ENCODE results near the gene MMD. TPM values are rescaled to one million over a fixed set of nuclear protein-coding genes. Genes with fewer than 3 reads are reported as not detected.
"Not testable (repeated sequence)": the region's sequence is repeated elsewhere in the genome, so short reads cannot be mapped to it uniquely, and the experiment has no call there.

The MMD gene
- total RNA-seq, 2 experiments from 2014 or later: 29.6 to 30.8 TPM

GRCh38 chr17:55423535-55423934 lies 1.9 kb upstream of the MMD start:
- Mint-ChIP-seq H3K9me3 (no peaks in the 10 kb centered on the region), H3K4me3 (no peak overlapping the region)
- CTCF ChIA-PET: no interaction called here

GRCh38 chr17:55422828-55423164 lies 1.2 kb upstream of the MMD start:
- H3K4me3 Mint-ChIP-seq, POLR2A ChIA-PET, H3K27ac Mint-ChIP-seq, H3K9me3 Mint-ChIP-seq, CTCF ChIA-PET, DNase-seq: not testable (repeated sequence)
- Mint-ChIP-seq H3K4me1 (peaks cover 30% of the 10 kb centered on the region), H3K36me3 (ENCODE audit: low read depth) (peaks cover 25% of the 10 kb centered on the region), H3K27me3 (peaks cover 36% of the 10 kb centered on the region)

More at GRCh38 chr17:55423535-55423934, 1.9 kb upstream of the MMD start:
- no peak for DNase-seq
- no peak overlapping the region for H3K27ac Mint-ChIP-seq
- H3K27me3 Mint-ChIP-seq: peaks cover 41% of the 10 kb centered on the region
- peaks cover 21% of the 10 kb centered on the region for H3K36me3 Mint-ChIP-seq (ENCODE audit: low read depth)
- peaks cover 25% of the 10 kb centered on the region for H3K4me1 Mint-ChIP-seq
- POLR2A ChIA-PET: no interaction called here

- Mint-ChIP-seq H3K9me3 (no peaks in the 10 kb centered on the region), H3K27me3 (peaks cover 26% of the 10 kb centered on the region), H3K4me1 (peaks cover 45% of the 10 kb centered on the region), H3K4me3 (peak overlapping the region; percentile 90), H3K27ac (peak overlapping the region; percentile 98), H3K36me3 (ENCODE audit: low read depth) (peaks cover 36% of the 10 kb centered on the region)
- CTCF ChIA-PET: interaction anchor here (1.0 kb wide), 1 partner anchor 94 kb away, joined by 4 read pairs; no protein-coding TSS in a partner anchor
- peak; percentile 55 for DNase-seq
- POLR2A ChIA-PET: interaction anchor here (0.8 to 2.5 kb wide), 12 partner anchors 11 to 1557 kb away, joined by 3 to 15 read pairs (median 6); partner anchors contain the start of genes COX11, SCPEP1 and STXBP4
Observed at GRCh38 chr17:55420776-55421178, 858 bp downstream of the MMD start.

GRCh38 chr17:55420067-55420775 lies 1.4 kb downstream of the MMD start:
- ChIA-PET POLR2A (interaction anchor here (0.7 to 2.5 kb wide), 10 partner anchors 11 to 452 kb away, joined by 3 to 15 read pairs (median 6); partner anchors contain the start of genes COX11 and STXBP4), CTCF (interaction anchor here (1.0 to 1.5 kb wide), 2 partner anchors 19 to 94 kb away, joined by 3 to 4 read pairs; no protein-coding TSS in a partner anchor)
- H3K4me1 Mint-ChIP-seq: peaks cover 47% of the 10 kb centered on the region
- peaks cover 36% of the 10 kb centered on the region for H3K36me3 Mint-ChIP-seq (ENCODE audit: low read depth)
- H3K27me3 Mint-ChIP-seq: peaks cover 22% of the 10 kb centered on the region
- peak; percentile 62 for DNase-seq
- peak overlapping the region; percentile 90 for H3K4me3 Mint-ChIP-seq
- peak overlapping the region; percentile 98 for H3K27ac Mint-ChIP-seq
- no peaks in the 10 kb centered on the region for H3K9me3 Mint-ChIP-seq

- ChIA-PET POLR2A (interaction anchor here (1.2 kb wide), 1 partner anchor 18 kb away, joined by 4 read pairs; no protein-coding TSS in a partner anchor), CTCF (interaction anchor here (1.0 to 1.5 kb wide), 3 partner anchors 18 to 96 kb away, joined by 3 to 4 read pairs (median 3); no protein-coding TSS in a partner anchor)
- H3K27me3 Mint-ChIP-seq: peaks cover 8% of the 10 kb centered on the region
- no peak for DNase-seq
- peaks cover 48% of the 10 kb centered on the region for H3K36me3 Mint-ChIP-seq (ENCODE audit: low read depth)
- no peak overlapping the region for H3K4me3 Mint-ChIP-seq
- H3K9me3 Mint-ChIP-seq: no peaks in the 10 kb centered on the region
- peaks cover 57% of the 10 kb centered on the region for H3K4me1 Mint-ChIP-seq
- peak overlapping the region; percentile 5 for H3K27ac Mint-ChIP-seq
Observed at GRCh38 chr17:55418369-55419268, 3.0 kb downstream of the MMD start.

GRCh38 chr17:55417411-55418268 lies 4.0 kb downstream of the MMD start:
- Mint-ChIP-seq H3K36me3 (ENCODE audit: low read depth) (peaks cover 58% of the 10 kb centered on the region), H3K4me1 (peaks cover 57% of the 10 kb centered on the region), H3K9me3 (no peaks in the 10 kb centered on the region), H3K27ac (no peak overlapping the region), H3K27me3 (peaks cover 3% of the 10 kb centered on the region), H3K4me3 (no peak overlapping the region)
- CTCF ChIA-PET: no interaction called here
- POLR2A ChIA-PET: no interaction called here
- DNase-seq: no peak

GRCh38 chr17:55416470-55417052 lies 5.1 kb downstream of the MMD start:
- Mint-ChIP-seq H3K27me3 (no peaks in the 10 kb centered on the region), H3K4me1 (peaks cover 53% of the 10 kb centered on the region), H3K27ac (no peak overlapping the region), H3K9me3 (no peaks in the 10 kb centered on the region), H3K36me3 (ENCODE audit: low read depth) (peaks cover 67% of the 10 kb centered on the region), H3K4me3 (no peak overlapping the region)
- ChIA-PET POLR2A (no interaction called here), CTCF (interaction anchor here (1.1 to 1.3 kb wide), 2 partner anchors 10 to 98 kb away, joined by 3 to 5 read pairs; no protein-coding TSS in a partner anchor)
- DNase-seq: no peak

- Mint-ChIP-seq H3K27me3 (no peaks in the 10 kb centered on the region), H3K36me3 (ENCODE audit: low read depth) (peaks cover 72% of the 10 kb centered on the region), H3K9me3 (no peaks in the 10 kb centered on the region), H3K4me3 (no peak overlapping the region), H3K4me1 (peaks cover 53% of the 10 kb centered on the region), H3K27ac (no peak overlapping the region)
- ChIA-PET CTCF (interaction anchor here (1.1 to 1.3 kb wide), 2 partner anchors 10 to 98 kb away, joined by 3 to 5 read pairs; no protein-coding TSS in a partner anchor), POLR2A (no interaction called here)
- no peak for DNase-seq
Observed at GRCh38 chr17:55416000-55416399, 5.6 kb downstream of the MMD start.

GRCh38 chr17:55414983-55415382 lies 6.7 kb downstream of the MMD start:
- ChIA-PET POLR2A (no interaction called here), CTCF (interaction anchor here (0.8 to 1.1 kb wide), 2 partner anchors 9 to 59 kb away, joined by 3 to 5 read pairs; no protein-coding TSS in a partner anchor)
- Mint-ChIP-seq H3K27me3 (no peaks in the 10 kb centered on the region), H3K36me3 (ENCODE audit: low read depth) (peaks cover 76% of the 10 kb centered on the region), H3K27ac (no peak overlapping the region), H3K4me3 (no peak overlapping the region), H3K9me3 (no peaks in the 10 kb centered on the region), H3K4me1 (peaks cover 49% of the 10 kb centered on the region)
- DNase-seq: no peak

GRCh38 chr17:55413825-55414489 lies 7.7 kb downstream of the MMD start:
- no peak for DNase-seq
- no peak overlapping the region for H3K27ac Mint-ChIP-seq
- H3K4me1 Mint-ChIP-seq: peaks cover 39% of the 10 kb centered on the region
- H3K36me3 Mint-ChIP-seq (ENCODE audit: low read depth): peaks cover 75% of the 10 kb centered on the region
- CTCF ChIA-PET: no interaction called here
- POLR2A ChIA-PET: no interaction called here
- H3K27me3 Mint-ChIP-seq: no peaks in the 10 kb centered on the region
- H3K4me3 Mint-ChIP-seq: no peak overlapping the region
- no peaks in the 10 kb centered on the region for H3K9me3 Mint-ChIP-seq

GRCh38 chr17:55411463-55411855 lies 10.2 kb downstream of the MMD start:
- DNase-seq: no peak
- ChIA-PET POLR2A (interaction anchor here (0.6 kb wide), 1 partner anchor 75 kb away, joined by 3 read pairs; no protein-coding TSS in a partner anchor), CTCF (interaction anchor here (0.9 kb wide), 1 partner anchor 63 kb away, joined by 3 read pairs; no protein-coding TSS in a partner anchor)
- H3K4me1 Mint-ChIP-seq: peaks cover 17% of the 10 kb centered on the region
- H3K36me3 Mint-ChIP-seq (ENCODE audit: low read depth): peaks cover 74% of the 10 kb centered on the region
- H3K27ac Mint-ChIP-seq: no peak overlapping the region
- H3K4me3 Mint-ChIP-seq: no peak overlapping the region
- no peaks in the 10 kb centered on the region for H3K27me3 Mint-ChIP-seq
- H3K9me3 Mint-ChIP-seq: no peaks in the 10 kb centered on the region

Measured in activated CD4-positive, alpha-beta memory T cell treated with anti-CD3 and anti-CD28 coated beads, Interleukin-2, amount 10 ng/mL, durations not matched to agents 7 days and 5 days (primary cell).